HEK293T (cell line): ENCODE measurements around the gene CCDC24.

Source experiments
- BHLHE40 ChIP-seq: fragments of 450-650 bp; IDR thresholded peaks from 2 replicates; pipeline ENCODE4 v1.6.1; 2016; ENCODE audit warnings: mild to moderate bottlenecking, moderate library complexity, borderline replicate concordance
- CTBP1 ChIP-seq: fragments of 450-650 bp; IDR thresholded peaks from 2 replicates; pipeline ENCODE4 v1.6.1; 2016; ENCODE audit warnings: borderline replicate concordance
- ELF4 ChIP-seq: fragments of 450-650 bp; IDR thresholded peaks from 2 replicates; pipeline ENCODE4 v1.6.1; 2017; ENCODE audit warnings: antibody characterized with exemption
- FOXA1 ChIP-seq: fragments of 450-650 bp; IDR thresholded peaks from 2 replicates; pipeline ENCODE4 v1.6.1; 2016; ENCODE audit warnings: mild to moderate bottlenecking
- FOXK2 ChIP-seq: fragments of 450-650 bp; IDR thresholded peaks from 2 replicates; pipeline ENCODE4 v1.6.1; 2016; ENCODE audit warnings: mild to moderate bottlenecking
- L3MBTL2 ChIP-seq: fragments of 450-650 bp; conservative IDR thresholded peaks from 2 replicates; pipeline ENCODE4 v1.6.1; 2016; ENCODE audit warnings: mild to moderate bottlenecking
- LEF1 ChIP-seq: fragments of 450-650 bp; IDR thresholded peaks from 2 replicates; pipeline ENCODE4 v1.6.1; 2017; ENCODE audit warnings: mild to moderate bottlenecking, borderline replicate concordance
- PKNOX1 ChIP-seq: fragments of 450-650 bp; IDR thresholded peaks from 2 replicates; pipeline ENCODE4 v1.6.1; 2016
- SP1 ChIP-seq: fragments of 450-650 bp; IDR thresholded peaks from 2 replicates; pipeline ENCODE4 v1.6.1; 2017
- SUZ12 ChIP-seq: fragments of 450-650 bp; IDR thresholded peaks from 2 replicates; pipeline ENCODE4 v1.6.1; 2016; ENCODE audit warnings: mild to moderate bottlenecking

- TF ChIP-seq PKNOX1 (no peak), BHLHE40 (no peak), ELF4 (no peak), SP1 (no peak), FOXK2 (no peak), FOXA1 (no peak), LEF1 (no peak), CTBP1 (no peak), SUZ12 (no peak), L3MBTL2 (no peak)
These were observed 10.3 kb upstream of the CCDC24 start for GRCh38 chr1:43981135-43981491.
